HepG2 (cell line): ENCODE measurements around the gene AGPAT2. TPM values are rescaled to one million over a fixed set of nuclear protein-coding genes. Genes with fewer than 3 reads are reported as not detected.

Source experiments
- ETV6 ChIP-seq: sonication (generic); formaldehyde crosslinking; conservative IDR thresholded peaks from 2 replicates; pipeline ENCODE4 v1.4.0; 2020; ENCODE audit warnings: missing genetic modification reagents
- HNF4G ChIP-seq, 2 experiments: sonication (generic) in 1 of 2; formaldehyde crosslinking in 1 of 2; IDR thresholded peaks; 2 replicates each; pipeline versions ENCODE4 v1.4.0 to v1.6.1; 2011 to 2020; ENCODE audit warnings: borderline replicate concordance in 2 of 2, low read depth in 2 of 2, mild to moderate bottlenecking in 2 of 2, low read length in 1 of 2, missing genetic modification reagents in 1 of 2, moderate library complexity in 1 of 2
- KDM5B ChIP-seq: sonication (generic); formaldehyde crosslinking; IDR thresholded peaks from 2 replicates; pipeline ENCODE4 v1.4.0; 2020; ENCODE audit warnings: missing genetic modification reagents, mild to moderate bottlenecking, borderline replicate concordance
- NFE2L1 ChIP-seq: sonication (generic); formaldehyde crosslinking; IDR thresholded peaks from 2 replicates; pipeline ENCODE4 v1.4.0; 2020; ENCODE audit warnings: missing genetic modification reagents, mild to moderate bottlenecking, borderline replicate concordance
- NR2F1 ChIP-seq, 2 experiments: fragments of 450-650 bp in 1 of 2; formaldehyde crosslinking in 1 of 2; IDR thresholded peaks; 2 replicates each; pipeline versions ENCODE4 v1.5.0 to v1.6.1; 2016 to 2020; ENCODE audit warnings: mild to moderate bottlenecking in 1 of 2, missing compliant biosample characterization in 1 of 2, missing genetic modification reagents in 1 of 2, moderate library complexity in 1 of 2
- SNAI1 ChIP-seq: sonication (generic); formaldehyde crosslinking; IDR thresholded peaks from 2 replicates; pipeline ENCODE4 v1.5.0; 2020; ENCODE audit warnings: mild to moderate bottlenecking, missing genetic modification reagents, borderline replicate concordance
- ZNF816 ChIP-seq: sonication (generic); formaldehyde crosslinking; IDR thresholded peaks from 2 replicates; pipeline ENCODE4 v1.8.0; 2022; ENCODE audit warnings: missing genetic modification reagents, mild to moderate bottlenecking, borderline replicate concordance
- polyA plus RNA-seq, 8 experiments: library from polyadenylated mRNA; depleted of rRNA in 3 of 8; stranded (reverse) in 7 of 8; unstranded in 1 of 8; fragments of >200 nt; fragmentation: Illumina TruSeq in 4 of 8; extraction: Trizol in 4 of 8; gene quantifications; 2 replicates each; pipeline versions ENCODE4 v1.2.1 to v1.2.3, GENCODE V29; 2011 to 2016; ENCODE audit warnings: low read depth in 4 of 8, missing spikeins in 1 of 8, mixed read lengths in 1 of 8; ENCODE audit not compliant: insufficient read depth in 1 of 8
- total RNA-seq, 5 experiments: library from RNA; depleted of rRNA; stranded (reverse); fragments of >200 nt; fragmentation: Illumina TruSeq; extraction: Trizol; gene quantifications; 2 replicates each; pipeline ENCODE4 v1.2.3, GENCODE V29; 2016; ENCODE audit warnings: low read depth in 1 of 5
- TF ChIP-seq, protein P1 (sequence below): sonication (generic); formaldehyde crosslinking; IDR thresholded peaks from 2 replicates; pipeline ENCODE4 v1.5.1; 2020; ENCODE audit warnings: mild to moderate bottlenecking, missing genetic modification reagents, borderline replicate concordance
- TF ChIP-seq, protein P2 (sequence below): sonication (generic); formaldehyde crosslinking; IDR thresholded peaks from 2 replicates; pipeline ENCODE4 v1.9.0; 2021; ENCODE audit warnings: missing genetic modification reagents, mild to moderate bottlenecking, borderline replicate concordance
- TF ChIP-seq, protein P3 (sequence below): sonication (generic); formaldehyde crosslinking; IDR thresholded peaks from 2 replicates; pipeline ENCODE4 v1.5.1; 2020; ENCODE audit warnings: missing genetic modification reagents, mild to moderate bottlenecking, borderline replicate concordance
- TF ChIP-seq, protein P4 (sequence below): sonication (generic); formaldehyde crosslinking; IDR thresholded peaks from 2 replicates; pipeline ENCODE4 v1.4.0; 2020; ENCODE audit warnings: missing genetic modification reagents
- TF ChIP-seq, protein P5 (sequence below): sonication (generic); formaldehyde crosslinking; IDR thresholded peaks from 2 replicates; pipeline ENCODE4 v1.5.1; 2020; ENCODE audit warnings: mild to moderate bottlenecking, moderate library complexity, missing genetic modification reagents

Gene AGPAT2
- total and polyA plus RNA-seq, 2 of the 13 experiments (the other 11 are each of a cell fraction or from before 2014, with no cell fraction given): 3.9 to 25.8 TPM

DNA sequence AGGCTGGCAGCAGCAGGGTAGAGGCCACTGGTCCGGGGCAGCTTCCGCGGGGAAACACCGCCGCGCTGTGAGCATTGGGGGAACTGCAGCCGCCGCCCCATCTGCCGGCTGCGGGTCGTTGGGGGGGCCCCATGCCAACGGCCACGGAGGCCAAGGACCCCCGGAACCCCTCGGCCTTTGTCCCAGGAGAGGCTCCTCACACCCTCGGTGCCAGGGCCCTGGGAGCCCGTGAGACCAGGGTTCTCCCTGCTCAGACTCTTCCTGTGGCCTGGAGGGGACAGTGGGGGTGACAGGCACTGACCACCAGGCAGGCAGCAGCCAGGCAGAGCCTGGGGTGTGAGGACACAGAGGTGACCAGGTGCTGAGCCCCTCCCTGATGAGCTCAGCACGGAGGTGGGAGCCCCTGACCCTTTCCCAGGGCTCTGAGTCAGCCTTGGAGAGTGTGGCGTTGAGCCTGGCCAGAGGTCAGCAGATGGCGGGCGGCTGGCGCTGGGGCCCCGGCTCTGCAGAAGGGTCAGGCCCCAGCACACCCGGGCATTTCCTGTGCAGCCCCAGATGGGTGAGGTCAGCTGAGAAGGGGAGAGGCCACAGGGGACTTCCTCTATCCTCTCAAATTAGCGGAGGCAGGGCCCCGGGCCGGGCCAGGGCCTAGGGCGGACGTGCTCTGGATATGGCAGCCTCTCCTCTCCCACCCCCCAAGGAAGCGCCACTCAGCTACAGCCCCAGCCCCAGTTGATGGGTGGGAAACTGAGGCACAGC is 42.5 kb downstream of the AGPAT2 start (continued):
- TF ChIP-seq NR2F1 (CRISPR knock-in tag; IDR thresholded peaks at IDR 0.05) (peak; percentile 54 to 63; a peak in 2 of 4 replicates), ZNF816 (CRISPR knock-in tag) (peak; percentile 80), HNF4G (IDR thresholded peaks at IDR 0.05; ENCODE audit: borderline replicate concordance, low read depth, low read length) (no peak), HNF4G (CRISPR knock-in tag; IDR thresholded peaks at IDR 0.05; ENCODE audit: borderline replicate concordance, low read depth) (peak; percentile 68; the same call in 1 of the 2 replicates), SNAI1 (CRISPR knock-in tag) (no peak), NFE2L1 (CRISPR knock-in tag) (no peak; the same call in 1 of the 2 replicates), ETV6 (CRISPR knock-in tag) (no peak), KDM5B (CRISPR knock-in tag) (peak; percentile 47; the same call in 1 of the 2 replicates)
- TF ChIP-seq, protein P1, sequence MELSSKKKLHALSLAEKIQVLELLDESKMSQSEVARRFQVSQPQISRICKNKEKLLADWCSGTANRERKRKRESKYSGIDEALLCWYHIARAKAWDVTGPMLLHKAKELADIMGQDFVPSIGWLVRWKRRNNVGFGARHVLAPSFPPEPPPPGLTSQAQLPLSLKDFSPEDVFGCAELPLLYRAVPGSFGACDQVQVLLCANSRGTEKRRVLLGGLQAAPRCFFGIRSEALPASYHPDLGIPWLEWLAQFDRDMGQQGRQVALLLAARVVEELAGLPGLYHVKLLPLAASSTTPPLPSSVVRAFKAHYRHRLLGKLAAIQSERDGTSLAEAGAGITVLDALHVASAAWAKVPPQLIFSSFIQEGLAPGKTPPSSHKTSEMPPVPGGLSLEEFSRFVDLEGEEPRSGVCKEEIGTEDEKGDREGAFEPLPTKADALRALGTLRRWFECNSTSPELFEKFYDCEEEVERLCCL (CRISPR knock-in tag): no peak
- TF ChIP-seq, protein P2, sequence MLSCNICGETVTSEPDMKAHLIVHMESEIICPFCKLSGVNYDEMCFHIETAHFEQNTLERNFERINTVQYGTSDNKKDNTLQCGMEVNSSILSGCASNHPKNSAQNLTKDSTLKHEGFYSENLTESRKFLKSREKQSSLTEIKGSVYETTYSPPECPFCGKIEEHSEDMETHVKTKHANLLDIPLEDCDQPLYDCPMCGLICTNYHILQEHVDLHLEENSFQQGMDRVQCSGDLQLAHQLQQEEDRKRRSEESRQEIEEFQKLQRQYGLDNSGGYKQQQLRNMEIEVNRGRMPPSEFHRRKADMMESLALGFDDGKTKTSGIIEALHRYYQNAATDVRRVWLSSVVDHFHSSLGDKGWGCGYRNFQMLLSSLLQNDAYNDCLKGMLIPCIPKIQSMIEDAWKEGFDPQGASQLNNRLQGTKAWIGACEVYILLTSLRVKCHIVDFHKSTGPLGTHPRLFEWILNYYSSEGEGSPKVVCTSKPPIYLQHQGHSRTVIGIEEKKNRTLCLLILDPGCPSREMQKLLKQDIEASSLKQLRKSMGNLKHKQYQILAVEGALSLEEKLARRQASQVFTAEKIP (CRISPR knock-in tag): no peak
- TF ChIP-seq, protein P3, sequence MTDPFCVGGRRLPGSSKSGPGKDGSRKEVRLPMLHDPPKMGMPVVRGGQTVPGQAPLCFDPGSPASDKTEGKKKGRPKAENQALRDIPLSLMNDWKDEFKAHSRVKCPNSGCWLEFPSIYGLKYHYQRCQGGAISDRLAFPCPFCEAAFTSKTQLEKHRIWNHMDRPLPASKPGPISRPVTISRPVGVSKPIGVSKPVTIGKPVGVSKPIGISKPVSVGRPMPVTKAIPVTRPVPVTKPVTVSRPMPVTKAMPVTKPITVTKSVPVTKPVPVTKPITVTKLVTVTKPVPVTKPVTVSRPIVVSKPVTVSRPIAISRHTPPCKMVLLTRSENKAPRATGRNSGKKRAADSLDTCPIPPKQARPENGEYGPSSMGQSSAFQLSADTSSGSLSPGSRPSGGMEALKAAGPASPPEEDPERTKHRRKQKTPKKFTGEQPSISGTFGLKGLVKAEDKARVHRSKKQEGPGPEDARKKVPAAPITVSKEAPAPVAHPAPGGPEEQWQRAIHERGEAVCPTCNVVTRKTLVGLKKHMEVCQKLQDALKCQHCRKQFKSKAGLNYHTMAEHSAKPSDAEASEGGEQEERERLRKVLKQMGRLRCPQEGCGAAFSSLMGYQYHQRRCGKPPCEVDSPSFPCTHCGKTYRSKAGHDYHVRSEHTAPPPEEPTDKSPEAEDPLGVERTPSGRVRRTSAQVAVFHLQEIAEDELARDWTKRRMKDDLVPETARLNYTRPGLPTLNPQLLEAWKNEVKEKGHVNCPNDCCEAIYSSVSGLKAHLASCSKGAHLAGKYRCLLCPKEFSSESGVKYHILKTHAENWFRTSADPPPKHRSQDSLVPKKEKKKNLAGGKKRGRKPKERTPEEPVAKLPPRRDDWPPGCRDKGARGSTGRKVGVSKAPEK (CRISPR knock-in tag): no peak
- TF ChIP-seq, protein P4, sequence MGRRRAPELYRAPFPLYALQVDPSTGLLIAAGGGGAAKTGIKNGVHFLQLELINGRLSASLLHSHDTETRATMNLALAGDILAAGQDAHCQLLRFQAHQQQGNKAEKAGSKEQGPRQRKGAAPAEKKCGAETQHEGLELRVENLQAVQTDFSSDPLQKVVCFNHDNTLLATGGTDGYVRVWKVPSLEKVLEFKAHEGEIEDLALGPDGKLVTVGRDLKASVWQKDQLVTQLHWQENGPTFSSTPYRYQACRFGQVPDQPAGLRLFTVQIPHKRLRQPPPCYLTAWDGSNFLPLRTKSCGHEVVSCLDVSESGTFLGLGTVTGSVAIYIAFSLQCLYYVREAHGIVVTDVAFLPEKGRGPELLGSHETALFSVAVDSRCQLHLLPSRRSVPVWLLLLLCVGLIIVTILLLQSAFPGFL (CRISPR knock-in tag): no peak
- TF ChIP-seq, protein P5, sequence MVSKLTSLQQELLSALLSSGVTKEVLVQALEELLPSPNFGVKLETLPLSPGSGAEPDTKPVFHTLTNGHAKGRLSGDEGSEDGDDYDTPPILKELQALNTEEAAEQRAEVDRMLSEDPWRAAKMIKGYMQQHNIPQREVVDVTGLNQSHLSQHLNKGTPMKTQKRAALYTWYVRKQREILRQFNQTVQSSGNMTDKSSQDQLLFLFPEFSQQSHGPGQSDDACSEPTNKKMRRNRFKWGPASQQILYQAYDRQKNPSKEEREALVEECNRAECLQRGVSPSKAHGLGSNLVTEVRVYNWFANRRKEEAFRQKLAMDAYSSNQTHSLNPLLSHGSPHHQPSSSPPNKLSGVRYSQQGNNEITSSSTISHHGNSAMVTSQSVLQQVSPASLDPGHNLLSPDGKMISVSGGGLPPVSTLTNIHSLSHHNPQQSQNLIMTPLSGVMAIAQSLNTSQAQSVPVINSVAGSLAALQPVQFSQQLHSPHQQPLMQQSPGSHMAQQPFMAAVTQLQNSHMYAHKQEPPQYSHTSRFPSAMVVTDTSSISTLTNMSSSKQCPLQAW (CRISPR knock-in tag): peak; percentile 91
